Endodermal cell (in vitro differentiated cells): ENCODE data around the gene FRA10AC1. TPM values are rescaled to one million over a fixed set of nuclear protein-coding genes. Genes with fewer than 3 reads are reported as not detected.

Experiments used
- DNase-seq: peaks from one replicate; pipeline ENCODE4 v3.0.0-alpha.2; 2017
- H3K27ac ChIP-seq: 2 replicates; pipeline ENCODE4 v1.5.1; 2013; ENCODE audit warnings: mild to moderate bottlenecking, low read depth, low read length, moderate library complexity
- H3K27me3 ChIP-seq: 2 replicates; pipeline ENCODE4 v1.6.1; 2013; ENCODE audit warnings: mild to moderate bottlenecking, low read length, moderate library complexity; ENCODE audit not compliant: insufficient read depth, control insufficient read depth, poor library complexity, severe bottlenecking
- H3K36me3 ChIP-seq: 2 replicates; pipeline ENCODE4 v1.7.0; 2013; ENCODE audit warnings: mild to moderate bottlenecking, low read length, moderate library complexity; ENCODE audit not compliant: control insufficient read depth, insufficient read depth
- H3K4me1 ChIP-seq: one replicate; pipeline ENCODE4 v1.7.0; 2013; ENCODE audit warnings: low read length; ENCODE audit not compliant: control insufficient read depth, insufficient read depth
- H3K4me3 ChIP-seq: 2 replicates; pipeline ENCODE4 v1.5.1; 2013; ENCODE audit warnings: mild to moderate bottlenecking, low read length, moderate library complexity
- H3K9ac ChIP-seq: 2 replicates; pipeline ENCODE4 v1.6.1; 2013; ENCODE audit warnings: mild to moderate bottlenecking, low read length, moderate library complexity; ENCODE audit not compliant: poor library complexity, severe bottlenecking; ENCODE audit errors: extremely low read depth
- H3K9me3 ChIP-seq: 2 replicates; pipeline ENCODE4 v1.6.1; 2013; ENCODE audit warnings: mild to moderate bottlenecking, low read length, moderate library complexity; ENCODE audit not compliant: control insufficient read depth
- H3K27ac Mint-ChIP-seq: 2 replicates; pipeline ENCODE4 v1.8.0; 2020; ENCODE audit warnings: mixed read lengths
- H3K27me3 Mint-ChIP-seq: 2 replicates; pipeline ENCODE4 v1.8.0; 2021; ENCODE audit warnings: mild to moderate bottlenecking, mixed read lengths; ENCODE audit not compliant: insufficient read depth
- H3K36me3 Mint-ChIP-seq: 2 replicates; pipeline ENCODE4 v1.8.0; 2020; ENCODE audit warnings: low read depth, mixed read lengths
- H3K4me1 Mint-ChIP-seq: 2 replicates; pipeline ENCODE4 v1.8.0; 2020; ENCODE audit warnings: mixed read lengths
- H3K4me3 Mint-ChIP-seq: 2 replicates; pipeline ENCODE4 v1.8.0; 2020; ENCODE audit warnings: mild to moderate bottlenecking, moderate library complexity, mixed read lengths
- H3K9me3 Mint-ChIP-seq: 2 replicates; pipeline ENCODE4 v1.8.0; 2020; ENCODE audit warnings: mild to moderate bottlenecking, mixed read lengths
- WGBS, 2 experiments: methylation state at CpG; one replicate each; pipeline versions ENCODE4 v1.1.5 to v1.1.7; 2013; ENCODE audit warnings: missing lambda C conversion rate in 2 of 2, mixed read lengths in 1 of 2; ENCODE audit not compliant: insufficient coverage in 1 of 2, insufficient read length in 1 of 2; 5-methylcytosine and 5-hydroxymethylcytosine counted together
- total RNA-seq, 2 donors: library from RNA; stranded (reverse); fragmentation: NEBNext Ultra II Directional in 1 of 2; extraction: Animal tissue kit (Norgen Biotek cat#: 25700) in 1 of 2; gene quantifications; 2 replicates in 1 of 2; 3 replicates in 1 of 2; pipeline ENCODE4 v1.2.1, GENCODE V29; 2021
- TF ChIP-seq, protein P1 (sequence below): fragments of 200-600 bp; sonication (generic); conservative IDR thresholded peaks from 2 replicates; pipeline ENCODE4 v1.5.0; 2021; ENCODE audit warnings: antibody characterized with exemption, mild to moderate bottlenecking

The FRA10AC1 gene
- total RNA-seq, 2 donors from 2014 or later: 16.5 to 28.3 TPM

DNA sequence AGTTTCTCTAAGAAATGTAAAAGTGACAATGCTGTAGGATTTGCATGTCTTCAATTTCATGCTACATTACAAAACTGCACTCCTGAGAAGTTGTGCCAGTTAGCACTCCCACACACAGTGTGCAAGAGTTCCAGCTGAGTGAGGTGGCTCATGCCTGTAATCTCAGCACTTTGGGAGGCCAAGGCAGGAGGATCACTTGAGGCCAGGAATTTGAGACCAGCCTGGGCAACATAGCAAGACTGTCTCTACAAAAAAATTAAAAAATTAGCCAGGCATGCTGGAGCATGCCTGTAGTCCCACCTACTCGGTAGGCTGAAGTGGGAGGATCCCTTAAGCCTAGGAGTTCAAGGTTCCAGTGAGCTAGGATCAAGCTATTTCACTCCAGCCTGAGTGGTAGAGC is 44.6 kb downstream of the FRA10AC1 start:
- Histone ChIP-seq H3K36me3 (no peaks in the 10 kb centered on the region), H3K4me1 (no peaks in the 10 kb centered on the region), H3K4me3 (no peak overlapping the region), H3K27me3 (no peaks in the 10 kb centered on the region), H3K9me3 (no peaks in the 10 kb centered on the region), H3K27ac (no peak overlapping the region), H3K9ac (no peak overlapping the region)
- no peak for DNase-seq
- Mint-ChIP-seq H3K9me3 (no peaks in the 10 kb centered on the region), H3K27me3 (no peaks in the 10 kb centered on the region), H3K4me3 (no peak overlapping the region), H3K36me3 (no peaks in the 10 kb centered on the region), H3K27ac (no peak overlapping the region), H3K4me1 (no peaks in the 10 kb centered on the region)
- WGBS, 2 experiments: 88% methylated on average over 1 of the region's 1 CpG; no CpG with 5 or more reads in 1 of the 2 experiments
- TF ChIP-seq, protein P1, sequence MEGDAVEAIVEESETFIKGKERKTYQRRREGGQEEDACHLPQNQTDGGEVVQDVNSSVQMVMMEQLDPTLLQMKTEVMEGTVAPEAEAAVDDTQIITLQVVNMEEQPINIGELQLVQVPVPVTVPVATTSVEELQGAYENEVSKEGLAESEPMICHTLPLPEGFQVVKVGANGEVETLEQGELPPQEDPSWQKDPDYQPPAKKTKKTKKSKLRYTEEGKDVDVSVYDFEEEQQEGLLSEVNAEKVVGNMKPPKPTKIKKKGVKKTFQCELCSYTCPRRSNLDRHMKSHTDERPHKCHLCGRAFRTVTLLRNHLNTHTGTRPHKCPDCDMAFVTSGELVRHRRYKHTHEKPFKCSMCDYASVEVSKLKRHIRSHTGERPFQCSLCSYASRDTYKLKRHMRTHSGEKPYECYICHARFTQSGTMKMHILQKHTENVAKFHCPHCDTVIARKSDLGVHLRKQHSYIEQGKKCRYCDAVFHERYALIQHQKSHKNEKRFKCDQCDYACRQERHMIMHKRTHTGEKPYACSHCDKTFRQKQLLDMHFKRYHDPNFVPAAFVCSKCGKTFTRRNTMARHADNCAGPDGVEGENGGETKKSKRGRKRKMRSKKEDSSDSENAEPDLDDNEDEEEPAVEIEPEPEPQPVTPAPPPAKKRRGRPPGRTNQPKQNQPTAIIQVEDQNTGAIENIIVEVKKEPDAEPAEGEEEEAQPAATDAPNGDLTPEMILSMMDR: no peak

DNA sequence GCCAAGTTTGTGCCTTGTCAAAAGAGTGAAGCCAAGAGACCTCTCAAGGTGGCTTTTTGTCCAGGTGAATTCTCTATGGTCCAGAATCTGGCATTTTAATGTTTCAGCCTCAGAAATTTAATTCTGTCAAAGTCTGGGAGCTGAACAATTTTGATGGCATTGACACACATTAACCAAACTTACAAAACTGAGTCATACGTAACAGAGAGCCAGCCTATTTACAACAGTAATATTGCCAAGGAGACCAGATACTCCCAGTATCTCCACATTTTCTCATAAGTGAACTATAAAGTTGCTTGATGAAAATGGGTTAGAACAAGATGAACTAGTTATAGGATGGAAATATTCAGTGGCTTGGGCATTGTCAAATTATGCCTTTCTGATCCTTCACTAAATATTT is 46.2 kb downstream of the FRA10AC1 start:
- Mint-ChIP-seq H3K4me1 (no peaks in the 10 kb centered on the region), H3K4me3 (no peak overlapping the region), H3K27ac (no peak overlapping the region), H3K27me3 (no peaks in the 10 kb centered on the region), H3K36me3 (no peaks in the 10 kb centered on the region), H3K9me3 (no peaks in the 10 kb centered on the region)
- Histone ChIP-seq H3K9ac (no peak overlapping the region), H3K36me3 (no peaks in the 10 kb centered on the region), H3K27ac (no peak overlapping the region), H3K4me3 (no peak overlapping the region), H3K27me3 (no peaks in the 10 kb centered on the region), H3K4me1 (no peaks in the 10 kb centered on the region), H3K9me3 (peaks cover 6% of the 10 kb centered on the region)
- TF ChIP-seq, protein P1: no peak
- no peak for DNase-seq
- WGBS, 2 experiments: 82% methylated on average over 1 of the region's 1 CpG; no CpG with 5 or more reads in 1 of the 2 experiments

DNA sequence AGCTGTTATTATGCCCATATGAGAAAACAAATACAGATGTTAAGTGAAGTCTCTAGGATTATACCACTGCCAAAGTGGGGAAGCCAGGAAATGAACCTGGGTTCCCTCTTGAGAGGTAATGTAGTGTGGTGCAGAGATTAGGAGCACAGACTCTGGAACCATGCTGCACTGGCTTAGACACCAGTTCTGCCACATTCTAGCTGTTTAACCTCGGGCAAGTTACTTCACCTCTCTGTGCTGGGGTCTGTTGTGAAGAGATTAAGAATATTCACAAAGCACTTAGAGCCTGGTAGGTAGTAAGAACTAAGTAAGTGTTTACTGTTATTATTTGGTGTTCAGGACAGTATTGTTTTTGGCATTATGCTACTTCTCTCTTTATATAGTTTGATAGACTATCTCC is 48.2 kb downstream of the FRA10AC1 start:
- Histone ChIP-seq H3K27me3 (no peaks in the 10 kb centered on the region), H3K4me3 (no peak overlapping the region), H3K27ac (no peak overlapping the region), H3K36me3 (no peaks in the 10 kb centered on the region), H3K9me3 (peaks cover 6% of the 10 kb centered on the region), H3K9ac (no peak overlapping the region), H3K4me1 (no peaks in the 10 kb centered on the region)
- Mint-ChIP-seq H3K36me3 (no peaks in the 10 kb centered on the region), H3K4me3 (no peak overlapping the region), H3K4me1 (no peaks in the 10 kb centered on the region), H3K27ac (no peak overlapping the region), H3K9me3 (no peaks in the 10 kb centered on the region), H3K27me3 (peaks cover 1% of the 10 kb centered on the region)
- WGBS, 2 experiments: 94% methylated on average over 1 of the region's 1 CpG; no CpG with 5 or more reads in 1 of the 2 experiments
- no peak for DNase-seq
- TF ChIP-seq, protein P1: no peak
